ENCODE measurements around the gene STRN3.
A peak's percentile ranks its signal among the peaks of the same experiment; 100 is the strongest.
"Not testable (repeated sequence)": the region's sequence is repeated elsewhere in the genome, so short reads cannot be mapped to it uniquely, and the experiment has no call there.

The STRN3 gene

GRCh38 chr14:30999038-30999773 lies 27.0 kb downstream of the STRN3 start:
- no peak for DNase-seq

GRCh38 chr14:30998100-30998706 lies 28.0 kb downstream of the STRN3 start:
- DNase-seq: no peak

GRCh38 chr14:30996892-30997659 lies 29.1 kb downstream of the STRN3 start:
- no peak for DNase-seq

DNA sequence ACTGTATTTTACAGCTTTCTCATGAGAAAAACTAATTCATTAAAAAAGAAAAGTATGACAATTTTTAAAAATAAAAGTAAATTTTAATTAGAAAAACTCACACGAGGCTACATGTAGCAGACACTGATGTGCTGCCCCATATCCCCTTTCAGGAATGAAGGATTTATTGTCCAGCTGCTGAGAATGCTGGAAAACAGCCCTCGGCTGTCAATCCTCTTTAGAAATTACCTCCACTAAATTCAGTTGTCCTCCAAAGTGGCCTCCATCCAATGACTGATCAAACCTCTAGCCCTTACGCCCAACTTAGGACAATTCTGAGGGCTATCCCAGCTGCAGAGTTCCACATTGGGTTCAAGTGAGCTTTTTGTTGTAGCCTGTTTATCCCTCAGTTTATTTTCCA lies 30.5 kb downstream of the STRN3 start:
- DNase-seq: no peak

DNA sequence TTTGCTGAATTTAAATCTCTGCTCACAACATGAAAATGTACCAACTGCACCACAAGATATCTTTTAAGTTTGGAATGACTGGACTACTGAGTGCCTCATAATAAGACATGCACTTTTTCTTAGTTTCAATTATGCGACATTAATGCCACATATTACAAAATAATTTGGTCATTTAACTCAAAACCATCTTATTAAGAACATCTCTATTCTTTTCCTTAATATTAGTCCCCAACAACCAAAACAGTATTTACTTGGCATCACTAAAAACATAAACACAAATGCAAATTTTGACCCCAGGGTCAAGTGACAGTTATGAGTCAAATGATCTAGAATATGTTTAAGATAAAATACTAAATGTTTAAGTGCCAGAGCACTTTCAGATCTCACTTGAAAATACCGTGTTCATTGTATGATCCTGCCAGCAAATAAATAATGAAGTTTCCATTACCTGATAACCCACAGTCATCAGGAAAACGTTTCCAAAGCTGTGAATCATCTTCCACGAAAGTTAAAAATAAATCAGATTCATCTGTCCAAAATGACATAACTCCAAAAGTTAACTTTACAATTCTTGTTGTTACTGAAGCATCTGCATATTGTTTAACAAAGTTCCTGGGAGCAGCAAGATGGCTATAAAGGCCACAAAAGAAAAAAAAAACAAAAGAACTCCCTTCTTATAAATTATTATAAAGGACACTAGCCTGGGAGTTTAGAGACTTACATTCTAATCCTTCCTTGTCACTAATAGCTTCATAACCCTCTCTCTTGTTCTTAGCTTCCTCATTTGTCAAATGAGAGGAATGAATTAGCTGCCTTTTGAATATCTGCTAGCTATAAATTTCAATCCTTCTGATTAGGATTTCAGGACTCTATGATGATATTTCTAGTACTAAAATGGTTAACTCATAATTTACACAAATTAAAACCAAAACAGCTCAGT lies 31.2 kb downstream of the STRN3 start:
- DNase-seq: peak; percentile 42

DNA sequence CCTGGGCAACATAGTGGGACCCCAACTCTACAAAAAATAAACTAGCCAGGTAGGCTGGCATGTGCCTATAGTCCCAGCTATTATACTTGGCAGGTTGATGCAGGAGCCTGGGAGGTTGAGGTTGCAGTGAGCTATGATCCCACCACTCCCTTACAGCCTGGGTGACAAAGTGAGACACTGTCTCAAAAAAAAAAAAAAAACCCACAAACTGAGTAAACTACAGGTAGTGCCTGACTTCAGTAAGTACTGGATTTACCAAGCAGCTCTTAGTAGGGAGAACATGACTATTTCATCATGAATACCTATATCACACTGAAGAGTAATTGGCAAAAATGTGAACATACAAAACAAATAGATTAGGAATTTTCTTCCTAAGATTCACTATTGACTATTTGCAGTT lies 33.1 kb downstream of the STRN3 start:
- no peak for DNase-seq

DNA sequence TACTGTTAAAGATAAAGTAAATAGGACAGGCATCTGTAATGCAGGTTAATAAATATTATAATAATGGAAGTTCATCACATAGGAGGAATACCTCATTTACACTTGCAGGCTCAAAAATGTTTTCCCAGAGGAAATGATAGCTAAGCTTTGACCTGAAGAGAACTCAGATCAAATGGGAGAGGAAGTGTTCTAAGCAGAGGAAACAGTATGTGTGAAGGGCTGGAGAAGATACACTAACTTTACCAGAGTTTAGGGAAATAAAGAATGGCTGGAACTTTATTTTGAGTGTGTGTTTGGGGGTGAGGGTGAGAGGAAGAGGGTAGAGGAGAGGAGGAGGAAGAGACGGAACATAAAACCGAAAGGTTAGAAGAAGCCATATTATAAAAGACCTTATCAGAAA lies 34.8 kb downstream of the STRN3 start:
- no peak for DNase-seq

DNA sequence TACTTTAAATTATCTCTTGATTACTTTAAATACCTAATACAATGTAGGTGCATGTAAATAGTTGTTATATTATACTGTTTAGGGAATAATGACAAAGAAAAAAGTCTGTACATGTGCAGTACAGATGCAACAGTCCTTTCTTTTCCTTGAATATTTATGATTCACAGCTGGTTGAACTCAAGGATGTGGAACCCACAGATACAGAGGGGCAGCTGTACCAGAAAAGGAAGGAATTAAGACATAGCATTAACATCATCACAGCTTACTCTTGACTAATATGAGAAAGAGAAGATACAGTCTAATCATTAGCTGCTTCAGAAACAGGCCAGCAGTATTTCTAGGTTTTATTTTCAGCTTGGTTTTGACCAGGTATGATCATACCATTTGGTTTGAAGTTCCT lies 35.4 kb downstream of the STRN3 start:
- peak; percentile 36 for DNase-seq

DNA sequence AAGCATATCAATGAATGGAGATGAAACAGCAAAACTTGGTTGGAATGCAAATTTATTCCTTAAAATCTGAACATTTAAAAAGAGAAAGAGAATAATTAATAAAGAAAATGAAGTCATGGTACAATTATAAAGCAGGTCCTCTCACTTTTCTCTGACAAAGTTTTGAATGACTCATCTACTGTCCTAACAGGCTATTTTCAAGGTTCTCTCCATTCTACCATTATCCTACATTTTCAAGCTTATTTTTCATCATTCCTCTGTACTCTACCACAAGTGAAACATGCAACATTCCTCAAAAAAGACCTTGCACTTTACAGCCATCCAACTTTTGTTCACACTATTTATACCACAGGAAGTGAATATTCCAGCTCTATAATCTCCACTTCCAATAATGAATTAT lies 37.7 kb downstream of the STRN3 start:
- DNase-seq: no peak

- no peak for DNase-seq
Observed at GRCh38 chr14:30985796-30986195, 40.4 kb downstream of the STRN3 start.

- no peak for DNase-seq
Observed at GRCh38 chr14:30983858-30984257, 42.3 kb downstream of the STRN3 start.

DNA sequence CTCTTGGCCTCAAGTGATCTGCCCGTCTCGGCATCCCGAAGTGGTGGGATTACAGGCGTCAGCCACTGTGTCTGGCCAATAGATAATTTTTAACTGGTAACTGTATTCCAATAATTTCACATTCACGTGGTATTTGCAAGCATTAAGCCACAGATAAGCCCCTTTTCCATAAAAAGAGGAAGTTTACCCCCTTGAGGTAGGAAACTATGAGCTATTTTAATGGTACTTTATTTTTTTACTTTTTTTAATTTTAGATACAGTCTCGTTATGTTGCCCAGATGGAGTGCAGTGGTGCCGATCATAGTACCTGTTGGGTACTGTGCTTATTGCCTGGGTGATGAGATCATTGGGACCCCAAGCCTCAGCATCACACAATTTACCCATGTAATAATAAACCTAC lies 43.6 kb downstream of the STRN3 start:
- DNase-seq: peak; percentile 20

DNA sequence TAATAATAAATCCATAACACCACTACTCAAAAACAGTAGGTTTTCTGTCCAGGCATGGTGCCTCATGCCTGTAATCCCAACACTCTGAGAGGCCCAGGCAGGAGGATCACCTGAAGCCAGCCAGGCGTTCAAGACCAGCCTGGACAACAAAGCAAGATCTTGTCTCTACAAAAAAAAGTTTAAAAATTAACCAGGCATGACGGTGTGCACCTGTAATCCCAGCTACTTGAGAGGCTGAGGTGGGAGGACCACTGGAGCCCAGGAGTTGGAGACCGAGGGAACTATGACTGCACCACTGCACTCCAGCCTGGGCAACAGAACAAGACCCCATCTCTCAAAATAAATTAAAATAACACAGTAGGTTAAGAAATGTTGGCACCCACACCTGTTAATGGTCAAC lies 45.2 kb downstream of the STRN3 start:
- DNase-seq: no peak

DNA sequence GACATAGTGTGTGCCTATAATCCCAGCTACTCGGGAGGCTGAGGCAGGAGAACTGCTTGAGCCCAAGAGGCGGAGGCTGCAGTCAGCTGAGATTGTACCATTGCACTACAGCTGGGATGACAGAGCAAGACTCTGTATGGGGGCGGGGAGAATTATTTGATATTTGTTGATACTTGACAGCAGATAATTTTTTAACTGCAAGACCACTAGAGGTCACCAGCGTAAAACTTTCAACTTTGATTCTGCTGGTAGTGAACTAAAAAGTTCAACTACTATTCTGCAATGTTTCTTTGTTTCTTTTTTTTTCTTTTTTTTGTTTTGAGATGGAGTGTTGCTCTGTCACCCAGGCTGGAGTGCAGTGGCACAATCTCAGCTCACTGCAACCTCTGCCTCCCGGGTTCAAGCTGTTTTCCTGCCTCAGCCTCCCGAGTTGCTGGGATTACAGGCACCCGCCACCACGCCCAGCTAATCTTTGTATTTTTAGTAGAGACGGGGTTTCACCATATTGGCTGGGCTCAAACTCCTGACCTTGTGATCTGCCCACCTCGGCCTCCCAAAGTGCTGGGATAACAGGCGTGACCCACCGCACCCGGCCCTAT lies 46.0 kb downstream of the STRN3 start:
- DNase-seq: peak; percentile 73

DNA sequence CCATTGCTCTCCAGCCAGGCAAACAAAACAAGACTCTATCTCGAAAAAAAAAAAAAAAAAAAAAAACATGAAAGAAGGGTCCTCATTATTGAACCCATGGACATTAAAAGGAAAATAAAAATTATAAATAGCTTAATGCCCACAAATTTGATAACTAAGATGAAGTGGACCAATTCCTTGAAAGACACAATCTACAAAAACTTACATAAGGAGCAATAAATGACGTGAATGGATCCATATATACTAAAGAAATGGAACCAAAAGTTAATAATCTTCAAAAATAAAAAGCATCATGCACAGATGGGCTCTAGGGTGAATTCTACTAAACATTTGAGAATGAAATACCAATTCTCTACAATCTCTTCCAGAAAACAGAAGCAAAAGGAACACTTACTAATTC lies 48.4 kb downstream of the STRN3 start:
- no peak for DNase-seq

DNA sequence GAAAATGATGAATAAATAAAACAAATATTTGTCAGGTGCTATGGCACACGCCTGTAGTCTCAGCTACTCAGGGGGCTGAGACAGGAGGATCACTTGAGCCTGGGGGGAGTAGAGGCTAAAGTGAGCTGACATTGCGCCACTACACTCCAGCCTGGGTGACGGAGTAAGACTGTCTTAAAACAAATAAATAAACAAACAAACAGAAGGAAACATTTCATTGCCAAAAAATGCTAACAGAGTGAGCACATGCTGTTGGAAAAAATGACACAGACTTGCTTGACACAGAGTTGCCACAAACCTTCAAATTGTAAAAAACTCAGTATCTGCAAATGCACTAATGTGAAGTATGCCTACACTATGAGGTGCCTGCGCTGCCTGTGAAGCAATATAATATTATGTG lies 51.6 kb downstream of the STRN3 start:
- DNase-seq: no peak

DNA sequence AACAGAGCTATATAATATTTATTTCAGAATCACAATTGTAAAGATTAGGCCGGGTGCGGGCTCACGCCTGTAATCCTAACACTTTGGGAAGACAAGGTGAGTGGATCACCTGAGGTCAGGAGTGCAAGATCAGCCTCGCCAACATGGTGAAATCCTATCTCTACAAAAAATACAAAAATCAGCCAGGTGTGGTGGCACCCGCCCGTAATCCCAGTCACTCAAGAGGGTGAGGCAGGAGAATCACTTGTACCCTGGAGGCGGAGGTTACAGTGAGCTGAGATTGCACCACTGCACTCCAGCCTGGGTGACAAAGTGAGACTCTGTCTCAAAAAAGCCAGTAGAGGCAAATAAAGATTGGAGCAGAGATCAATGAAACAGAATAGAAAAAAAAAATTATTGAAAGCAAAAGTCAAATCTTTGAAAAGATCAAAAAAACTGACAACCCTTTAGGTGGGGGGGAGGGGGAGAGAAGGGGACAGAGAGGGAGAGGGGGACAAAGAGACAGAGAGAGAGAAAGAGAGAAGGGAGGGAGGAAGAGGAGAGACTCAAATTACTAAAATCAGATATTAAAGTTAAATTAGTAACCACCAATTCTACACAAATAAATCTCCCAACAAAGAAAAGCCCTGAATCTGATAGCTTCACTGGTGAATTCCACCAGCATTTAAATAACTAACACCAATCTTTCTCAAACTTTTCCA lies 53.1 kb downstream of the STRN3 start:
- no peak for DNase-seq

GRCh38 chr14:30972036-30972732 lies 54.0 kb downstream of the STRN3 start:
- DNase-seq: not testable (repeated sequence)

- DNase-seq: no peak
Observed at GRCh38 chr14:30971586-30971985, 54.6 kb downstream of the STRN3 start.

- DNase-seq: not testable (repeated sequence)
Observed at GRCh38 chr14:30969796-30970195, 56.4 kb downstream of the STRN3 start.

All from MV-4-11 (cell line).